NT2/D1 (cell line): Measurements from ENCODE around the gene HRCT1.

Experiments used
- SUZ12 ChIP-seq: IDR thresholded peaks from 2 replicates; pipeline ENCODE4 v1.6.1; 2011; ENCODE audit not compliant: insufficient read length, insufficient read depth; ENCODE audit errors: extremely low read depth
- ZNF274 ChIP-seq: IDR thresholded peaks from 2 replicates; pipeline ENCODE4 v1.6.1; 2011; ENCODE audit warnings: mild to moderate bottlenecking, low read depth, low read length

DNA sequence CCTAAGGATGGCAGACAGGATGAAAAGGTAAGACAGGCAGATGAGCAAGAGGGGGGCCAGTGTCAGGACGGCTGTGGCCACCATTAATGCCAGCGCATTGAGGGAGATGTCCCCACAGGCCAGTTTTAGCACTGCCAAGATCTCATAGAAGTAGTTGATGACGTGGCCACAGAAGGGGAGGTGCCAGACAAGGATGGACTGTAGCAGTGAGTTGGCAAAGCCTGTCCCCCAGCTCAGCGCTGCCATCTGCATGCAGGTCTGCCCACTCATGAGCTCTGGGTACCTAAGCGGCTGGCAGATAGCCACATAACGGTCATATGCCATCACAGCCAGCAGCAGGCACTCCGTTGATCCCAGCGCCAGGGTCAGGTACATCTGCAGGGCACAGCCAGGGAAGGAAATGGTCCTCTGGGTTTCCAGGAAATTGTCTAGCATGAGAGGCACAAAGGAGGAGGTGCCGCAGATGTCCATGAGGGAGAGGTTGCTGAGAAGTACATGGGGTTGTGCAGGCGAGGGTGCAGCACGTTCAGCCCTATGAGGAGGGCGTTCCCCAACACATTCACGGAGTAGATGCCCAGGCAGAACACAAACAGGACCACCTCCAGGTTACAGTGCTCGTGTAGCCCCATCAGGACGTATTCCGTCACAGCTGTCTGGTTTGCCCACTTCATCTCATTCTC, 46.6 kb upstream of the HRCT1 start:
- no peak for TF ChIP-seq SUZ12
- no peak for TF ChIP-seq ZNF274
